ENCODE data around the gene ADAM10. TPM values are rescaled to one million over a fixed set of nuclear protein-coding genes. Genes with fewer than 3 reads are reported as not detected.

Gene ADAM10
- total RNA-seq, 1 donor from 2014 or later = 243 TPM

- Histone ChIP-seq H3K27me3 (ENCODE audit: insufficient read depth, low read length) (no peaks in the 10 kb centered on the region), H3K9ac (ENCODE audit: low read length) (no peak overlapping the region), H3K27ac (ENCODE audit: low read depth, low read length) (no peak overlapping the region), H3K9me3 (ENCODE audit: insufficient read depth, low read depth, low read length) (no peaks in the 10 kb centered on the region), H3K4me1 (ENCODE audit: insufficient read depth, low read length) (peaks cover 50% of the 10 kb centered on the region), H2AFZ (ENCODE audit: low read depth, low read length) (no peak overlapping the region), H3K36me3 (ENCODE audit: insufficient read depth, low read length) (no peaks in the 10 kb centered on the region), H3K79me2 (ENCODE audit: insufficient read depth, low read length) (no peaks in the 10 kb centered on the region), H3K4me3 (ENCODE audit: insufficient read depth, low read depth, low read length) (no peak overlapping the region), H3K4me2 (ENCODE audit: low read length) (no peak overlapping the region), H4K20me1 (ENCODE audit: insufficient read depth, low read length) (no peaks in the 10 kb centered on the region)
- no peaks in the 10 kb centered on the region for H3K27me3 Mint-ChIP-seq (ENCODE audit: low read depth, unreplicated experiment)
- H3K9me3 Mint-ChIP-seq (ENCODE audit: unreplicated experiment) = no peaks in the 10 kb centered on the region
- H3K27ac Mint-ChIP-seq (ENCODE audit: unreplicated experiment) = peak overlapping the region; percentile 69
- H3K36me3 Mint-ChIP-seq (ENCODE audit: low read depth, unreplicated experiment) = peaks cover 2% of the 10 kb centered on the region
- peaks cover 59% of the 10 kb centered on the region for H3K4me1 Mint-ChIP-seq (ENCODE audit: low read depth, unreplicated experiment)
- FAIRE-seq (peak; percentile 29), DNase-seq (ENCODE audit: low read depth) (no peak)
- H3K4me3 Mint-ChIP-seq (ENCODE audit: unreplicated experiment) = peak overlapping the region; percentile 11
- TF ChIP-seq CTCF (IDR thresholded peaks at IDR 0.05; ENCODE audit: insufficient read depth, low read depth, low read length) (no peak), EZH2 (IDR thresholded peaks at IDR 0.05; ENCODE audit: insufficient read depth, low read length) (no peak)
These were observed 200.3 kb downstream of the ADAM10 start for GRCh38 chr15:58549013-58549784.

- peaks cover 59% of the 10 kb centered on the region for H3K4me1 Mint-ChIP-seq (ENCODE audit: low read depth, unreplicated experiment)
- no peak for DNase-seq (ENCODE audit: low read depth)
- no peaks in the 10 kb centered on the region for H3K79me2 ChIP-seq (ENCODE audit: insufficient read depth, low read length)
- H3K9me3 ChIP-seq (ENCODE audit: insufficient read depth, low read depth, low read length) = no peaks in the 10 kb centered on the region
- H3K4me1 ChIP-seq (ENCODE audit: insufficient read depth, low read length) = peaks cover 50% of the 10 kb centered on the region
- no peaks in the 10 kb centered on the region for H3K27me3 ChIP-seq (ENCODE audit: insufficient read depth, low read length)
- no peaks in the 10 kb centered on the region for H3K27me3 Mint-ChIP-seq (ENCODE audit: low read depth, unreplicated experiment)
- H4K20me1 ChIP-seq (ENCODE audit: insufficient read depth, low read length) = no peaks in the 10 kb centered on the region
- H3K27ac Mint-ChIP-seq (ENCODE audit: unreplicated experiment) = peak overlapping the region; percentile 94
- TF ChIP-seq CTCF (IDR thresholded peaks at IDR 0.05; ENCODE audit: insufficient read depth, low read depth, low read length) (no peak), EZH2 (IDR thresholded peaks at IDR 0.05; ENCODE audit: insufficient read depth, low read length) (no peak)
- no peak overlapping the region for H3K4me3 Mint-ChIP-seq (ENCODE audit: unreplicated experiment)
- H3K27ac ChIP-seq (ENCODE audit: low read depth, low read length) = peak overlapping the region; percentile 87
- no peak for FAIRE-seq
- H3K36me3 ChIP-seq (ENCODE audit: insufficient read depth, low read length) = no peaks in the 10 kb centered on the region
- peaks cover 2% of the 10 kb centered on the region for H3K36me3 Mint-ChIP-seq (ENCODE audit: low read depth, unreplicated experiment)
- H3K9ac ChIP-seq (ENCODE audit: low read length) = no peak overlapping the region
- H2AFZ ChIP-seq (ENCODE audit: low read depth, low read length) = peak overlapping the region; percentile 1
- H3K4me2 ChIP-seq (ENCODE audit: low read length) = no peak overlapping the region
- H3K9me3 Mint-ChIP-seq (ENCODE audit: unreplicated experiment) = no peaks in the 10 kb centered on the region
- H3K4me3 ChIP-seq (ENCODE audit: insufficient read depth, low read depth, low read length) = no peak overlapping the region
These were observed 201.0 kb downstream of the ADAM10 start for GRCh38 chr15:58548308-58549012.
